Right cardiac atrium (tissue), 5 donors: Measurements from ENCODE around the gene HSD17B3. TPM values are rescaled to one million over a fixed set of nuclear protein-coding genes. Genes with fewer than 3 reads are reported as not detected.

Experiments used
- ATAC-seq, 2 donors: fragments of 200-7000 bp; cut with Tn5 transposase; one replicate each; pipeline versions ENCODE4 v1.8.0 to v1.9.1; 2020; ENCODE audit warnings: moderate library complexity in 2 of 2, mild to moderate bottlenecking in 1 of 2
- DNase-seq, 3 donors: peaks; one replicate each; pipeline ENCODE4 v3.0.0-alpha.2; 2020
- H3K27ac ChIP-seq: one replicate; pipeline ENCODE4 v1.5.1; 2013; ENCODE audit warnings: mild to moderate bottlenecking, low read length, control low read depth, moderate library complexity
- H3K27me3 ChIP-seq: one replicate; pipeline ENCODE4 v1.6.1; 2013; ENCODE audit not compliant: control insufficient read depth, insufficient read depth
- H3K4me1 ChIP-seq: one replicate; pipeline ENCODE4 v1.6.1; 2013; ENCODE audit warnings: low read length; ENCODE audit not compliant: control insufficient read depth, insufficient read depth
- H3K4me3 ChIP-seq: one replicate; pipeline ENCODE4 v1.5.1; 2013; ENCODE audit warnings: low read length, control low read depth
- H3K9me3 ChIP-seq: one replicate; pipeline ENCODE4 v1.6.1; 2013; ENCODE audit warnings: low read length; ENCODE audit not compliant: control insufficient read depth
- WGBS: extraction: QIAGEN DNeasy Blood & Tissue Kit; methylation state at CpG from one replicate; pipeline ENCODE4 v1.1.7; 2013; 5-methylcytosine and 5-hydroxymethylcytosine counted together
- intact Hi-C, 4 donors: fragments of 100-400 bp; cut with DNase I; formaldehyde crosslinking; loops; one replicate each; pipeline versions ENCODE4 v1.11.0 to v1.14.0; 2022 to 2023
- long read RNA-seq, 4 donors: library from polyadenylated mRNA; unstranded; transcript quantifications; one replicate each; pipeline ENCODE4 v2.0.0, GENCODE V29; 2020 to 2021
- polyA plus RNA-seq: library from polyadenylated mRNA; stranded (reverse); fragments of 200-250 nt; gene quantifications from one replicate; pipeline ENCODE4 v1.2.3, GENCODE V29; 2013
- total RNA-seq, 4 donors: library from RNA; stranded (reverse); fragmentation: NEBNext Ultra II Directional; extraction: Animal tissue kit (Norgen Biotek cat#: 25700); gene quantifications; one replicate each; pipeline ENCODE4 v1.2.1, GENCODE V29; 2021
- donor health status: healthy with polysubstance abuse.
- donor health status: DM: no; HTN: yes; CAD: no.
- donor health status: DM: no; HTN: no; CAD: no.
- donor health status: DM: no; HTN: yes; CAD: no; lungs with severe emphysema.
- donor health status: DM: yes; HTN: yes; CAD: no.

The HSD17B3 gene
- total RNA-seq (1 to 10 TPM in 3 of 4 donors, under 1 TPM in 1; 0.99 to 1.8 (median 1.5) TPM), polyA plus RNA-seq (1.2 TPM)
- long read RNA-seq, donor 1 = 0 reads
- long read RNA-seq, donor 2 = 0 reads
- long read RNA-seq, donor 3 = 0 reads
- long read RNA-seq, donor 4 = 0 reads

DNA sequence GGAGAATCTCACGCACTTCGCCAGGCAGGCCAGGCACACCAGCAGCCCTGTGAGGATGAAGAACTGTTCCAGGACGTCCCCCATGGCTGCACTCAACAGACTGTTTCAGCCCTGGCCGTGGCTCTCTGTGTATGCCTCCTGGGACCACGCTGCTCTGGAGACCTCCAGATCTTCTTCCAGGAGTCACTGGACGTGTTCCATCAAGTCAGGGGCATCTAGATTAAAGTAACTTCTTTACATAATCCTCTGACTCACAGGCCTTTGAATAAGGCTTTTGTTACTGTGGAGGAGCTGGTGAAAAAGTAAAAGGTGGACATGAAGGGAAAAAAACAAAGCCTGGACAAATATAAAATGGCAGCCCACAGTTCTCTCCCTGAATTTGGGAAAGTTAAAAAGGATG, at the start of gene HSD17B3:
HSD17B3 (minus strand) TSS at position 156 of the 400 bp plus-strand sequence; CDS start at position 84, 72 bp downstream.
- WGBS = 75% methylated on average over 6 of the region's 6 CpGs
- intact Hi-C loops = loop anchor here in 1 of 4 donors (10.0 kb wide), 1 partner anchor 67 kb away; no protein-coding TSS in a partner anchor
- ATAC-seq (no peak), DNase-seq (no peak)
- Histone ChIP-seq H3K27ac (no peak within 1 kb of the TSS), H3K4me3 (no peak within 1 kb of the TSS), H3K27me3 (no peaks in the 10 kb centered on the region), H3K4me1 (no peaks in the 10 kb centered on the region), H3K9me3 (no peaks in the 10 kb centered on the region)

DNA sequence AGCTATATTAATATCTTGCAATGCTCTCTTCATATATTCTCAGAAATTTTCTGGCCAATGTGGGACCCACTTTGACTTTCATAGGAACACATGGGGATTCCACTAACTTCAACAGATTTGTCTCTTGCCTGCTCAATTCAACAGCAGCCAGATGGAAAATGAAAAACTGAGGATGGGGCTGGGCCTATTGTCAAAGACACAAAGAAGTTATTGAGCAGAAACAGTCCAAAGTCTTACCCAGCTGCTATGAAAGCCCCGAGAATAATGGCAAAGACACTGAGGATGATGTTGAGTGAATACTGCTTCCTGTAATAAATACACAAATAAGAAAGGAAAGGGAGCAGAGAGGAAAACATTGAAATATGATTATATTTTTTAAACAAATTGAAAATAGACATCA, 48.9 kb upstream of the HSD17B3 start:
- H3K4me1 ChIP-seq = no peaks in the 10 kb centered on the region
- DNase-seq (no peak), ATAC-seq (no peak)
- intact Hi-C loops = no loop called here
- H3K27me3 ChIP-seq = no peaks in the 10 kb centered on the region
- WGBS = 84% methylated on average over 1 of the region's 1 CpG
- no peak overlapping the region for H3K27ac ChIP-seq
- no peaks in the 10 kb centered on the region for H3K9me3 ChIP-seq
- no peak overlapping the region for H3K4me3 ChIP-seq

- H3K27ac ChIP-seq = no peak overlapping the region
- H3K4me1 ChIP-seq = no peaks in the 10 kb centered on the region
- ATAC-seq (no peak), DNase-seq (no peak)
- 98% methylated on average over 5 of the region's 5 CpGs for WGBS
- H3K4me3 ChIP-seq = no peak overlapping the region
- H3K27me3 ChIP-seq = no peaks in the 10 kb centered on the region
- intact Hi-C loops = loop anchor here in 1 of 4 donors (10.0 kb wide), 1 partner anchor 67 kb away; the partner anchor contains the start of gene ZNF367
- H3K9me3 ChIP-seq = no peaks in the 10 kb centered on the region
These were observed 46.3 kb upstream of the HSD17B3 start for GRCh38 chr9:96348261-96348660.

DNA sequence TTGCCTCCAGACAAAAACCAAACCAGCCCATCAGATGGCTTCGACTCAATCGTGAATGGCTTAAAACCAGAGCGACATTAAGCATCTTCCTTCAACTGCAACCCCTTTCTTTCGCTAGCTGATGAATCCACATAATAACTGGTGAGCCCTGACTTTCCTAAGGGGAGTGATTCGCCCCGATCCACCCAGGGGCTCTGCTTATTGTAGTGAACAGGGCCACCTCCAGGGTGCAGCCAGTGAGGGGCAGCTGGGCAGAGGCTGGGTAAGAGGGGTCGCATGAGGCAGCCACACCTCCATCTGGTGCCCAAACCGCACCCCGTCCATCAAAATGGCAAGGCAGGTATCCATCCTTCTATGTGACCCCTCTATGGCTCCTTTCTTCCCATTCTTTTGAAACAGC, 43.6 kb upstream of the HSD17B3 start:
- no peak overlapping the region for H3K27ac ChIP-seq
- no peaks in the 10 kb centered on the region for H3K27me3 ChIP-seq
- DNase-seq (no peak), ATAC-seq (peak in 1 of 2 donors; percentile 22)
- H3K9me3 ChIP-seq = no peaks in the 10 kb centered on the region
- H3K4me3 ChIP-seq = no peak overlapping the region
- 94% methylated on average over 9 of the region's 9 CpGs for WGBS
- H3K4me1 ChIP-seq = peaks cover 2% of the 10 kb centered on the region
- intact Hi-C loops = loop anchor here in 1 of 4 donors (10.0 kb wide), 1 partner anchor 69 kb away; the partner anchor contains the start of gene ZNF367

- no peaks in the 10 kb centered on the region for H3K27me3 ChIP-seq
- intact Hi-C loops = loop anchor here in 1 of 4 donors (10.0 kb wide), 1 partner anchor 70 kb away; the partner anchor contains the start of gene ZNF367
- peaks cover 2% of the 10 kb centered on the region for H3K4me1 ChIP-seq
- WGBS = 43% methylated on average over 6 of the region's 6 CpGs
- peak overlapping the region; percentile 48 for H3K27ac ChIP-seq
- no peaks in the 10 kb centered on the region for H3K9me3 ChIP-seq
- H3K4me3 ChIP-seq = no peak overlapping the region
- DNase-seq = peak; percentile 61 to 68 (median 67)
- ATAC-seq = peak; percentile 88 to 95
These were observed 42.6 kb upstream of the HSD17B3 start for GRCh38 chr9:96344458-96345180.

DNA sequence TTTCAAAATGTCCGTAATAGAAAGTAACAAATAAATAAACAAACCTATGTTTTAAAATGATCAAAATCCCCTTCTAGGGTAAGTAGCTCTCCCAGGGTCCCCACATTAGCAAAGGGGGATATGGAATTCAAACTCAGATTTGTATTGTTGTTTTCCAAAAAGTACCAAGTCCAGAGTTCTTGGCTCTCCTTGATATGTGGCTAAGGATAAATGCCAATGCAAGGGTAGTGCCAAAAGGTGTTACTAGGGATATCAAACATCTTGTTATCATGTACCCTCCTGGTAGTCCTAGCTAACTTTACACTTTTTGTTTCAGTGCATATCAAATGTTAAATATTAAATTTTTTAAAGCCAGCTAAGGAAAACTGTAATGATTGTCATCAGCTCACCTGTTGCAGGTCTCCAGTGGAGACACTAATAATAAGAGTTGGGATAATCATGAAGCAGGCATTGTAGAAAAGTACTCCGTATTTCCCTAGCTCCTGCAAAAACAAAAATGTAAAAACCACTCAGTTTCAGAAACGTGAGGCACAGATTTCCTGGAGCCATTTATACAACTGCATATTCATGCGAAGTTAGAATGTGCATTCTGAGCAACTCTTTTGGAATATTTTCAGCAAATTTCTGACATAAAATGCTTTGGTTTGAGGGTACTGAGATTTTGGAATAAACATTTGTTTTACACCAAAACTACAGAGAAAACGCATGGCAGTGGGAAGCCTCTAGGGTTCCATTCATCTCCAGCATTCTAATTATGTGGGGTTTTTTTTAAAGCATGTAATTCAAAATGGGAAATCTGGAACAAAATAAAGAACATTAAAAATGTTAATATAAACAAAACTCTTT, 41.8 kb upstream of the HSD17B3 start:
- no peaks in the 10 kb centered on the region for H3K9me3 ChIP-seq
- no peaks in the 10 kb centered on the region for H3K27me3 ChIP-seq
- H3K27ac ChIP-seq = no peak overlapping the region
- H3K4me3 ChIP-seq = no peak overlapping the region
- ATAC-seq (no peak), DNase-seq (no peak)
- WGBS = 60% methylated on average over 5 of the region's 5 CpGs
- intact Hi-C loops = loop anchor here in 1 of 4 donors (10.0 kb wide), 1 partner anchor 71 kb away; the partner anchor contains the start of gene ZNF367
- H3K4me1 ChIP-seq = peaks cover 2% of the 10 kb centered on the region

GRCh38 chr9:96342571-96343245, 40.7 kb upstream of the HSD17B3 start:
- intact Hi-C loops = loop anchor here in 1 of 4 donors (10.0 kb wide), 1 partner anchor 72 kb away; the partner anchor contains the start of gene ZNF367

DNA sequence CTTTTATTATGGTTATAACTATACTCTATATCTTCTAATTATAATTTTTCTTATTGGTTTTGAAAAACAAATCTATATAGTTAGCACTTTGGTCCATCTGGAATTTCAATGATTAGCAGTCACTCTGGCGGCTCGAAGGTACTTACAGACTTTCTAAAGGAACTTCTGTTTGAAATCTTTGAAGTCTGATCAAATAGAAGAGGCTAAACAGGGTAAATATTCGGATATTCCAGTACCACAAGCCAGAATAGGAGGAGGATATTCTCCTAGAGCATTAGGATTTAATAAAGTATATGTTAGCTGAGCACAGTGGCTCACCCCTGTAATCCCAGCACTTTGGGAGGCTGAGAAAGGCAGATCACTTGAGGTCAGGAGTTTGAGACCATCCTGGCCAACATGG, 38.7 kb upstream of the HSD17B3 start:
- Histone ChIP-seq H3K4me1 (peaks cover 2% of the 10 kb centered on the region), H3K9me3 (no peaks in the 10 kb centered on the region), H3K27ac (no peak overlapping the region), H3K27me3 (no peaks in the 10 kb centered on the region), H3K4me3 (no peak overlapping the region)
- ATAC-seq (no peak), DNase-seq (no peak)
- 97% methylated on average over 3 of the region's 3 CpGs for WGBS
- intact Hi-C loops = loop anchor here in 1 of 4 donors (10.0 kb wide), 1 partner anchor 74 kb away; the partner anchor contains the start of gene ZNF367

More at GRCh38 chr9:96342571-96343245, 40.7 kb upstream of the HSD17B3 start:
- Histone ChIP-seq H3K4me3 (no peak overlapping the region), H3K9me3 (no peaks in the 10 kb centered on the region), H3K27me3 (no peaks in the 10 kb centered on the region), H3K27ac (peak overlapping the region; percentile 15), H3K4me1 (peaks cover 2% of the 10 kb centered on the region)
- DNase-seq = peak in 1 of 3 donors; percentile 53
- WGBS = 70% methylated on average over 20 of the region's 20 CpGs
- ATAC-seq = no peak

DNA sequence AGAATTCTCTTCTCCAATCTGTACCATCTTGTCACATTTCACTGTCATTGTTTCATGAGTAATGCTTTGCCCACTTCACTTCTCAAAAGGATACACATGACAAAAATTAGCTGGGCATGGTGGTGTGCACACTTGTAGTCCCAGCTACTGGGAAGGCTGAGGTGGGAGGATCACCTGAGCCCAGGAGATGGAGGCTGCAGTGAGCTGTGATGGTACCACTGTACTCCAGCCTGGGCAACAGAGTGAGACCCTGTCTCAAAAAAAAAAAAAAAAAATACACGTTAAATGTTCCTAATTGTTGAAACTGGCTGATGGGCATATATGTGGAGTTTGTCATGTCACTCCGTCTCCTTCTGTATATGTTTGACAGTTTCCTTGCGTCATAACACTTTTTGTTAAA, 36.3 kb upstream of the HSD17B3 start:
- intact Hi-C loops = no loop called here
- no peaks in the 10 kb centered on the region for H3K9me3 ChIP-seq
- DNase-seq = no peak
- H3K27ac ChIP-seq = no peak overlapping the region
- H3K4me1 ChIP-seq = peaks cover 2% of the 10 kb centered on the region
- no peak for ATAC-seq
- no peaks in the 10 kb centered on the region for H3K27me3 ChIP-seq
- H3K4me3 ChIP-seq = no peak overlapping the region
- WGBS = 97% methylated on average over 3 of the region's 3 CpGs

DNA sequence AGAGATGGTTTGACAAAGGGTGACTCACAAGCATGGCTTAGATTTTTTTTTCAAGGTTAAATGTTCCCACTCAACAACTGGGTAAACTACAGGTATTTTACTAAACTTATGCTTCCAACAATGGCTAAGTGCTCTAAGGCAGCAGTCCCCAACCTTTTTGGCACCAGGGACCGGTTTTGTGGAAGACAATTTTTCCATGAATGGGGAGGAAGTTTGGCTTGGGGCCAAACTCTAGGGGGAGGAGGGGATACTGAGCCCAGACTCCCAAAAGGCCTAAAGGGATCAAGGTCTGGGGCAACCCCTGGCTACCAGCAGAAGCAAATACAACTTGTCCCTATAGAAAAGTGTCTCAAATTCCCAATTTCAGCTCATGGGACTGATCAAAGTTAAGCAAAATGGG, 32.0 kb upstream of the HSD17B3 start:
- ATAC-seq (no peak), DNase-seq (no peak)
- 56% methylated on average over 1 of the region's 1 CpG for WGBS
- no peaks in the 10 kb centered on the region for H3K9me3 ChIP-seq
- H3K27ac ChIP-seq = no peak overlapping the region
- H3K4me1 ChIP-seq = no peaks in the 10 kb centered on the region
- no peak overlapping the region for H3K4me3 ChIP-seq
- intact Hi-C loops = no loop called here
- no peaks in the 10 kb centered on the region for H3K27me3 ChIP-seq
